ENCODE data around the gene FOXO3B. TPM values are rescaled to one million over a fixed set of nuclear protein-coding genes. Genes with fewer than 3 reads are reported as not detected.
"Not testable (repeated sequence)": the region's sequence is repeated elsewhere in the genome, so short reads cannot be mapped to it uniquely, and the experiment has no call there.

Gene FOXO3B
- polyA plus RNA-seq, 3 donors: 0.70 to 1.3 (median 0.86) TPM

DNA sequence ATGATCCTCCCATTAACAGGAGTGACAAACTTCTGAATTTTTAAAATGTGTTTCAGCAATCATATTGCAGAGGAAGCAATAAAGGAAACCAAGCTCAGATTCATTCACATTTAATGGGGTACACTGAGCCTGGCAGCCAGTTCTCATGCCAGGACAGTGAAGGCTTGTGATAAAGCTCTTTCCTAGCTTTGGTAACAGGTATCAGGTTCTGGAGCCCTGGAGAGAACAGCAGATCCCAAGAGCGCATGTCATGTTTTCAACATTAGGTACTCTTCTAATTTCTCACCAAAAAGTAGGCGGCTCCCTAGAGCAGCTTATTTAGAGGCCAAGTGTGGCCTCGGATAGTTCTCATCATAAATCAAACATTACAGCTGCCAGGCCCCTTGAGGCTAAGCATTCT, 14.6 kb downstream of the FOXO3B start:
- WGBS, 3 donors: 91 to 97% (median 95%) methylated on average over 2 to 3 of the region's 3 CpGs

DNA sequence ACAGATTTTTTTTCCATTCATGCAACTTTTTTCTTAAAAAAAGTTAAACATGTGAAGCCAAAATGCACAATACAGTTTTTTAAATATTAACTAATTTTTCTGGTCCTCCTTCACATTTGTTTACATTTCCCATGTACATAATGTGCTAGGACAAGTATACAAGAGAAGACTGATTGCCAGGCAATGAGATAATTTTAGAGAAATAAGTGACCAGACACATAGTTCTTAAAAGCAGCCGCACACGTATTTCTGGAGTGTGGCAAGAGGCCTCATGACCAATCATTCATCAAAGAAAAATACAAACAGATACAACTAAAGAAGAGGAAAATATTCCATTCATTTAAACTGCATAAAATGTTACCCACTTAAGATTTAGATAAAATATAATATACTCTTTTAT, 15.8 kb downstream of the FOXO3B start:
- 95% methylated on average over 2 of the region's 2 CpGs; no CpG with 5 or more reads in 2 of the 3 donors for WGBS, 3 donors
- H3K27ac ChIP-seq (ENCODE audit: low read depth, low read length): not testable (repeated sequence)

More for the DNA sequence above, 14.6 kb downstream of the FOXO3B start:
- not testable (repeated sequence) for H3K27ac ChIP-seq (ENCODE audit: low read depth, low read length)

DNA sequence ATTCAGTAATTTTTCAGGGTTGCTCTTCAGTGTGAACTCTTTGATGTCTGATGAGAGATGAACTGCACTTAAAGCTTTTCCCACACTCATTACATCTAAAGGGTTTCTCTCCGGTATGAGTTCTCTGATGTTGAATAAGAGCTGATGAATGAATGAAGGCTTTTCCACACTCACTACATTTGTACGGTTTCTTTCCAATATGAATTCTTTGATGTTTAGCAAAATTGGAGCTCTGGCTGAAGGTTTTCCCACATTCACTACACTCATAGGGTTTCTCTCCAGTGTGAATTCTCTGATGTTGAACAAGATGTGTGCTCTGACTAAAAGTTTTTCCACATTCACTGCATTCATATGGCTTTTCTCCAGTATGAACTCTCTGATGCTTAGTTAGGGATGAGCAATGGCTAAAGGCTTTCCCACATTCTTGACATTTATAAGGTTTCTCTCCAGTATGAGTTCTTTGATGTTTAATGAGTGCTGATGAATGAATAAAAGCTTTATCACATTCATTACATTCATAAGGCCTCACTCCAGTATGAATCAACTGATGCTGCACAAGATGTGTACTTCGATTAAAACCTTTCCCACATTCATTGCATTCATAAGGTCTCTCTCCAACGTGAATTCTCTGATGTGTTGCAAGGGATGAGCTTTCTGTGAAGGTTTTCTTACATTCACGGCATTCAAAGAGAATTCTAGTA, 20.0 kb downstream of the FOXO3B start:
- H3K27ac ChIP-seq (ENCODE audit: low read depth, low read length): not testable (repeated sequence)
- 88 to 94% (median 92%) methylated on average over 5 of the region's 5 CpGs for WGBS, 3 donors

DNA sequence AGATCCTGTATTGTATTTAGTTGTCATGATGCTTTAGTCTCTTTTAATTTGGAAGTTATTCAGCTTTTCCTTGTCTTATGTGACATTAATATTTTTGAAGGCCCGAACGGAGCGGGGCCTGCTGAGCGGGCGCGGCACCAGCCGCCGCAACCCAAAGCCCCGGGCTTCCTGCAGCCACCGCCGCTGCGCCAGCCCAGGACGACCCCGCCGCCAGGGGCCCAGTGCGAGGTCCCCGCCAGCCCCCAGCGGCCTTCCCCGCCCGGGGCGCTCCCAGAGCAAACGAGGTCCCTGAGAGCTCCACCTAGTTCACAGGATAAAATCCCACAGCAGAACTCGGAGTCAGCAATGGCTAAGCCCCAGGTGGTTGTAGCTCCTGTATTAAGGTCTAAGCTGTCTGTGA, 32.0 kb downstream of the FOXO3B start:
- H3K27ac ChIP-seq (ENCODE audit: low read depth, low read length): not testable (repeated sequence)
- WGBS, 3 donors: 44 to 52% (median 49%) methylated on average over 15 to 23 of the region's 23 CpGs

DNA sequence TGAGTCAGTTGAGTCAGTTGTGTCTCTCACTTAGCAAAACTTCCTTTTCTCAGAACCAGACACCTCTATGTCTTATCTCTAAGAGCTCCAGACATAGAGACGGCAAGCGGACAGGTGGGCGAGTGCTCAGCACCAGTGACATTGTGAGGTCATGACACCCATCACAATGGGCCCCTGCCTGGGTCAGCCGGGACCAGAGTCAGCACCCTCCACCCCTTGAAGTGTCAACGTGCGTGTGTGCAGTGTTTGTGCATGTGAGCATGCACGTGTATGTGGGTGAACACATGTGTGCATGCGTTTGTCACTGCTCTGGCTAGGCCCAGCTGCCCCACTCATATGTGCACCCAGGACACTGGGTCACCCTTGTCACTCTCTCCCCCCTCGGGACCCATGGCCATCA, 37.8 kb downstream of the FOXO3B start, which contains the start of gene TBC1D28:
TBC1D28 (minus strand) TSS at position 101 of the 400 bp plus-strand sequence. CDS start 3,039 bp downstream, outside the sequence.
- WGBS, 3 donors: 86 to 93% (median 93%) methylated on average over 9 of the region's 9 CpGs

DNA sequence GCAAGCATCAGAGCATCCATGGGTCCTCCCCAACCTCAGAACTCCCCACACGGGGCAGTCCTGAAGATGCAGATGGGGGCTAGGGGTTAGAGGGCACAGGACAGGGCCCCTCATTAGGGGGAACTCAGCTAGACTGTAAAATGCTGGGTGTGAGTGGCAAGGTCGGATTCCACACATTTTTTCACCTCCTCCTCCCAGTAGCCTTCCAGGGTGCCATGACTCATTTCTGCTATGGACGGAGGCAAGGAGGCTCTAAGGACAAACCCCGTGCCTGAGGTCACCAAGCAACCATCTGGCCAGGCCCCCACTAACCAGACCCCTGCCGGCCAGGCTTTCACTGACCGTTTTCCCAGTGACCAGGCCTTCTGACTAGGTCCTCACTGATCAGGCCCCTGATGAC, 39.0 kb downstream of the FOXO3B start:
- 75 to 79% (median 78%) methylated on average over 3 to 4 of the region's 6 CpGs for WGBS, 3 donors
- H3K27ac ChIP-seq (ENCODE audit: low read depth, low read length): not testable (repeated sequence)

More for the DNA sequence above, 37.8 kb downstream of the FOXO3B start, which contains the start of gene TBC1D28:
- not testable (repeated sequence) for H3K27ac ChIP-seq (ENCODE audit: low read depth, low read length)

DNA sequence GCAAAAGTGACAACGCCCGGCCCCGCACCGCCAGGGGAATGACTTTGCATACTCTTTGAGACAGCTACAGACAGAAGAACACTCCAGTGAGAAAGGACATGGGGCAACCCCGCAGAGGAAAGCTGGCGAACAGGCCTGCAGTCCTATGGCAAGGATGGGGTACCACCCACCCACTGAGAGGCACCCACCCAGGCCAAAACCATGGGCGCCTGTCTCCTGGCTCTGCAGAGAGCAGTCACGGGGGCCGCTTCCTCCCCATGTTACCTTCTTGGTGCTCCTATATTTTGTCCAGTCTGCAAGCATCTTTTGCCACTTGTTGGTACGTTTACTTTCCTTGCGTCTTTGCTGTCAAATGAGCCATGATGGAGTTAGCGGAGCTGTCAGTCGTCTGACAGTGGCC, 43.8 kb downstream of the FOXO3B start:
- WGBS, 3 donors: 88 to 94% (median 93%) methylated on average over 11 to 13 of the region's 13 CpGs
- H3K27ac ChIP-seq (ENCODE audit: low read depth, low read length): not testable (repeated sequence)

DNA sequence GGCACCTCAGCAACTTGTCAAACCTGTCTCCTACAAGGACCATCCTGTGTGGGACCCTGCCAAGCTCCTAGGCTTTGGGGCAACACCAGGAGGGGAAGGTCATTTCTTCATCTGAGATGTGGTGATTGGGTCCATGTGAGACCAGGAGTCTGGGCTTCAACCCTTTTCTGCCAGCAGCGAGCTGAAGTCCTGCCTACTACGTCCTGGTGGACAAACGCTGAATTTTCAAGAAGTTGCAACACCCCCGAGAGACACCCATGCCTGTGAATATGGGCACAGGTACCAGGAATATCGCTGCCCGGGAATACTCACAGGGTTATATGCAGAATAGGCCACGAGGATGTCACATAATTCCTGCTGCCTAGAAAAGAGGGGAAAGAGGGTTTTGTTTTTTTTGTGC, 45.9 kb downstream of the FOXO3B start:
- 55 to 72% (median 60%) methylated on average over 7 of the region's 7 CpGs for WGBS, 3 donors

DNA sequence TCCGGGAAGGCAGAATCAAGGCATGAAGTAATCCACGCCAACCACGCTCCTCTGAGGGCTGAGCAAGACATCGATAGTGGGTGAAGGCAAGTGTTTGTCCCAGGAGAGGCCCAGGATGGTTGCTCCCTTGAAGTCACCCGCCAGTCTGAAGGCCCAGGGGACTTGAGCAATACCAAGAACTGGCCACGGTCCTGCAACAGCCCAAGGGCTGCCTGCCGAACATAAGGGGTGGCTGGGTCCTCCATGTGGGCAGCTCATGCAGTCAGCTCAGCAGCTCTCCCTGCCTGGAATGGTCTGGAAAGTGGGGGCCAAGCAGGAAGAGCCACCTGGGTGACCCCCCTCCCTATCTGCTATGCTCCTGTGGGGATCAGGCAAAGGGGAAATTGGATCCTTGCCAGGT, 46.3 kb downstream of the FOXO3B start:
- H3K27ac ChIP-seq (ENCODE audit: low read depth, low read length): not testable (repeated sequence)
- 41 to 79% (median 49%) methylated on average over 6 to 7 of the region's 7 CpGs for WGBS, 3 donors

More for the DNA sequence above, 45.9 kb downstream of the FOXO3B start:
- not testable (repeated sequence) for H3K27ac ChIP-seq (ENCODE audit: low read depth, low read length)

DNA sequence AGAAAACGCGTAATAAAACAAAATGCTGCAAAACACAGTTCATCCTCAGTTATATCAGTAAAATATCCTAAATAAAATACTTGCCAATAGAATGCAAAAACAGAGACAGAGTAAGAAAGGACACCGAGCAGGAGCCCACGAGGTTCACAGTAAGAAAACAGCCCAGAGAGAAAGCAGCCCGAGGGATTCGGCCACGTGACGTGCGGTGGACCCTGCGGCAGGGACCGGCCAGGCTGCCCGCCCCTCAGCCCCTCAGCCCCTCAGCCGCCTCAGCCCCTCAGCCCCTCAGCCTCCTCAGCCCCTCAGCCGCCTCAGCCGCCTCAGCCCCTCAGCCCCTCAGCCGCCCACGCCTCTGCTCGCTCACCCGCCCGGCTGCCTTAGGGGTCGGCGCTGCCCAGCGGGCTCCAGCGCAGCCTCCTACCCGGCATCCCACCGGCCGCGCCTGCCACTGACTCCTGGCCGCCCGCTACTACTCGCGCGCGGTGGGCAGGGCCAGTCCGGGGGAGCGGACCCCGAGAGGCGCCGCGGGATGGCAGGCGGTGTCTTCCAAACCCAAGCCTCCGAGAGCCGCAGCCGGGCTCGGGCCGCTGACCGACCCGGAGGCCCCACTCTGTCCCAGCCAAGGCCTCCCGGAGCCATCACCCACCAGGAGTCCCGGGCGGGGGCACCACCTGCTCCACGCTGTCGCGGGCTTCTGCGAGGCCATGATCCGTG, 47.4 kb downstream of the FOXO3B start:
- 9 to 11% (median 9%) methylated on average over 50 to 56 of the region's 56 CpGs for WGBS, 3 donors
- not testable (repeated sequence) for H3K27ac ChIP-seq (ENCODE audit: low read depth, low read length)

Other genes starting within 250 kb of the FOXO3B start
- 1 to 10 TPM in 1 of 3 donors, under 1 TPM in 2; 0.07 to 9.5 (median 0.90) TPM for gene LGALS9C, start 205.5 kb downstream of the FOXO3B start, polyA plus RNA-seq
- not detected for gene TBC1D28, start 37.9 kb downstream of the FOXO3B start, polyA plus RNA-seq
- gene FBXW10, start 61.7 kb upstream of the FOXO3B start, polyA plus RNA-seq: under 1 TPM in 2 of 3 donors, not detected in 1; 0.05 to 0.12 TPM
- gene TVP23B, start 98.9 kb upstream of the FOXO3B start, polyA plus RNA-seq: 10 to 100 TPM; 19.0 to 30.6 (median 22.7) TPM
- gene PRPSAP2, start 175.8 kb upstream of the FOXO3B start, polyA plus RNA-seq: 10 to 100 TPM; 12.2 to 14.1 (median 13.3) TPM